AG04450 (cell line): ENCODE results near the gene KIF1C. TPM values are rescaled to one million over a fixed set of nuclear protein-coding genes. Genes with fewer than 3 reads are reported as not detected.
"Not testable (repeated sequence)": the region's sequence is repeated elsewhere in the genome, so short reads cannot be mapped to it uniquely, and the experiment has no call there.

Experiments
- CTCF ChIA-PET: fragments of 300-600, 350-600 bp; formaldehyde crosslinking; extraction: SDS; loops from one replicate; lab custom pipeline; 2022; ENCODE audit warnings: antibody characterized with exemption, inconsistent platforms; lab: Charles Lee
- POLR2A ChIA-PET: fragments of 350-600 bp; formaldehyde crosslinking; extraction: SDS; loops from one replicate; lab custom pipeline; 2021; ENCODE audit warnings: antibody characterized with exemption, inconsistent platforms; lab: Yijun Ruan, JAX
- DNase-seq: peaks from one replicate; pipeline ENCODE4 v3.0.0-alpha.2; 2011; ENCODE audit warnings: low read depth, low spot score
- H3K27ac ChIP-seq: one replicate; pipeline ENCODE4 v1.5.1; 2012; ENCODE audit warnings: low read depth, low read length, control low read depth
- H3K27me3 ChIP-seq: one replicate; pipeline ENCODE4 v1.6.0; 2012; ENCODE audit warnings: low read length; ENCODE audit not compliant: control insufficient read depth, insufficient read depth
- H3K4me3 ChIP-seq: 2 replicates; pipeline ENCODE4 v1.5.1; 2011; ENCODE audit warnings: mild to moderate bottlenecking, low read depth, low read length, control low read depth
- H3K9me3 ChIP-seq: 2 replicates; pipeline ENCODE4 v1.5.1; 2012; ENCODE audit warnings: low read length; ENCODE audit not compliant: control insufficient read depth, insufficient read depth
- polyA plus RNA-seq: library from polyadenylated mRNA; depleted of rRNA; stranded (reverse); fragments of >200 nt; gene quantifications from 2 replicates; pipeline ENCODE4 v1.2.3, GENCODE V29; 2011; rRNA removed
- small RNA-seq: library from RNA; depleted of rRNA; stranded (forward); fragments of <200 nt; gene quantifications from one replicate; pipeline ENCODE3, GENCODE V24; 2012; ENCODE audit warnings: low read depth; ENCODE audit not compliant: insufficient read length
- TF ChIP-seq, protein P1 (sequence below): IDR thresholded peaks from 2 replicates; pipeline ENCODE4 v1.5.1; 2011; ENCODE audit warnings: low read depth, low read length, control low read depth, inconsistent platforms

KIF1C gene
- polyA plus RNA-seq, 1 experiment, result 49.8 TPM

DNA sequence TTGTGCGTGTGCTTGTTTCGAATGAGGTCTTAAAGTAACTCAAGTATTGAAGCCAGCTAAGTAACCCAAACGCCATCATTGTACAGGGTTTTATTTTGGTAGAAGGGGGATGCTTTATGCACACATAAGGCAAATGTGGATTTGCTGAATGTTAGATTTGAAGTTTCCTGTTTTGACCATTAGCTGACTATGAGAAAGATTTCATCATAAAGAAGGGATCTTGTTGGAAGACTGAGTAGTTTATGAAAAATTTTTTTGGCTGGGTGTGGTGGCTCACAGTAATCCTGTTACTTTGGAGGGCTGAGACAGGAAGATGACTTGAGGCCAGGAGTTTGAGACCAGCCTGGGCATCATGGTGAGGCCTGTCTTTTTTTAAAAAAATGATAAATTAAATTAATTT lies 70.5 kb downstream of the KIF1C start:
- DNase-seq, result no peak
- ChIA-PET POLR2A (no interaction called here), CTCF (no interaction called here)
- Histone ChIP-seq H3K27ac (no peak overlapping the region), H3K27me3 (peaks cover 5% of the 10 kb centered on the region), H3K4me3 (no peak overlapping the region), H3K9me3 (no peaks in the 10 kb centered on the region)
- TF ChIP-seq, protein P1, sequence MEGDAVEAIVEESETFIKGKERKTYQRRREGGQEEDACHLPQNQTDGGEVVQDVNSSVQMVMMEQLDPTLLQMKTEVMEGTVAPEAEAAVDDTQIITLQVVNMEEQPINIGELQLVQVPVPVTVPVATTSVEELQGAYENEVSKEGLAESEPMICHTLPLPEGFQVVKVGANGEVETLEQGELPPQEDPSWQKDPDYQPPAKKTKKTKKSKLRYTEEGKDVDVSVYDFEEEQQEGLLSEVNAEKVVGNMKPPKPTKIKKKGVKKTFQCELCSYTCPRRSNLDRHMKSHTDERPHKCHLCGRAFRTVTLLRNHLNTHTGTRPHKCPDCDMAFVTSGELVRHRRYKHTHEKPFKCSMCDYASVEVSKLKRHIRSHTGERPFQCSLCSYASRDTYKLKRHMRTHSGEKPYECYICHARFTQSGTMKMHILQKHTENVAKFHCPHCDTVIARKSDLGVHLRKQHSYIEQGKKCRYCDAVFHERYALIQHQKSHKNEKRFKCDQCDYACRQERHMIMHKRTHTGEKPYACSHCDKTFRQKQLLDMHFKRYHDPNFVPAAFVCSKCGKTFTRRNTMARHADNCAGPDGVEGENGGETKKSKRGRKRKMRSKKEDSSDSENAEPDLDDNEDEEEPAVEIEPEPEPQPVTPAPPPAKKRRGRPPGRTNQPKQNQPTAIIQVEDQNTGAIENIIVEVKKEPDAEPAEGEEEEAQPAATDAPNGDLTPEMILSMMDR, result no peak

DNA sequence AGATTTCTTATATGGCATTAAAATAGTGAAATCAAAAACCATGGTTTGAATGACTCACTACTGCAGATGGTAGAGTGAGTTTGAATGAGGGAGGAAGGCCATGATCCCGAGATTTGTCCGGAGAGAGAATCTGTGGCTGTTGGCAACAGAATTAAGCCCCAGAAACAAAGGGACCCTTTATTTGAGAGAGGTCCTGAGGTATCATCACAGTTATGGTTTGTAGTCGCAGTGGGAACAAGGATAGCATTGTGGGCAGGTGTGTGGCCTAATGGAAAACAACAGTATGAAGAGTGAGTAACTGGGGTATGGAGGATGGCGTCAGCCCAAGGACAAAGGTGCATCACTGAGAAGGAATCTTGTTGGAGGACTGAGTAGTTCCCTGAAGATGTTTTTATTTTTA lies 72.0 kb downstream of the KIF1C start:
- Histone ChIP-seq H3K27ac (no peak overlapping the region), H3K27me3 (peaks cover 5% of the 10 kb centered on the region), H3K9me3 (no peaks in the 10 kb centered on the region), H3K4me3 (no peak overlapping the region)
- no peak for DNase-seq
- TF ChIP-seq, protein P1, result no peak
- ChIA-PET CTCF (no interaction called here), POLR2A (no interaction called here)

DNA sequence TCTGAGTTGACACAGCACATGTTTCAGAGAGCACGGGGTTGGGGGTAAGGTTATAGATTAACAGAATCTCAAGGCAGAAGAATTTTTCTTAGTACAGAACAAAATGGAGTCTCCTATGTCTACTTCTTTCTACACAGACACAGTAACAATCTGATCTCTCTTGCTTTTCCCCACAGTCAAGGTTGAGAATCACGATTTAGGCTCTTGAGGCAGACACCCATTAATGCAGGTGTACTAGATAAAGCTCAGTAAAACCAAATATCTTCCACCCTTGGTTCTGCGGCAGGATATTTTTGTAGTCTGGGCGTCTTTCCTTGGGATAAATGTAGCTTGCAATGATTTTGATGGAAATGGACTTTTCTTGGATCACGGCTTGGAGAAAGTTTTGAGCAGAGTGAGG lies 77.7 kb downstream of the KIF1C start:
- H3K27me3 ChIP-seq, DNase-seq, H3K4me3 ChIP-seq, H3K27ac ChIP-seq, CTCF ChIA-PET, POLR2A ChIA-PET: not testable (repeated sequence)
- H3K9me3 ChIP-seq, result peaks cover 20% of the 10 kb centered on the region

DNA sequence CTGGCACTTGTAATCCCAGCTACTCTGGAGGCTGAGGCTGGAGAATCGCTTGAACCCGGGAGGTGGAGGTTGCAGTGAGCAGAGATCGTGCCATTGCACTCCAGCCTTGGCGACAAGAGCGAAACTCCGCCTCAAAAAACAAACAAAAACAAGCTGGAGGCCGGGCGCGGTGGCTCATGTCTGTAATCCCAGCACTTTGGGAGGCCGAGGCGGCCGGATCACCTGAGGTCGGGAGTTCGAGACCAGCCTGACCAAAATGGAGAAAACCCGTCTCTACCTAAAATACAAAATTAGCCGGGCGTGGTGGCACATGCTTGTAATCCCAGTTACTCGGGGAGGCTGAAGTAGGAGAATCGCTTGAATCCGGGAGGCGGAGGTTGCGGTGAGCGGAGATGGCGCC lies 79.5 kb downstream of the KIF1C start:
- DNase-seq, H3K4me3 ChIP-seq, H3K27ac ChIP-seq, CTCF ChIA-PET, H3K27me3 ChIP-seq, POLR2A ChIA-PET: not testable (repeated sequence)
- peaks cover 26% of the 10 kb centered on the region for H3K9me3 ChIP-seq

DNA sequence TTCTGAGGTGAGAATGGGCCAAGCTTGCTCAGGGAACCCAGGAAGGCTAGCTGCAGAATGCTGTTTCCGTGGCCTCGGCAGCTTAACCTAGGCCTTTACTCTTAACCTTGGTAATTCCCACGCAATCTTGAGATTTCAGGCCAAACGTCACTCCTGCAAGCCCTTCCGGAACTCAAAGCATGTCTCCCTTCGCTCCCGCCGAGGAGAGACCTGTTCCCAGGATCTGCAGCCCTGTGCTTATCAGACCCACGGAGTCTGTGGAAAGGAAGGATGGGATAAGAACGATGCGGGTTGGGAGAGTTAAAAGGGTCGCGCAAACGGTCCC lies 80.0 kb downstream of the KIF1C start:
- CTCF ChIA-PET, result no interaction called here
- POLR2A ChIA-PET, result no interaction called here
- H3K9me3 ChIP-seq, result peaks cover 31% of the 10 kb centered on the region
- TF ChIP-seq, protein P1, result no peak
- H3K27ac ChIP-seq, result peak overlapping the region; percentile 47
- no peaks in the 10 kb centered on the region for H3K27me3 ChIP-seq
- no peak for DNase-seq
- H3K4me3 ChIP-seq, result peak overlapping the region; percentile 72

Small RNAs within 50 kb of the gene (small RNA-seq; reads per million reads assigned to genes)
- gene MIR6864 (not detected), gene MIR6865 (not detected)

Other genes starting within 250 kb of the KIF1C start
- not detected in 2 replicates for gene TM4SF5, start 226.1 kb upstream of the KIF1C start, polyA plus RNA-seq
- gene VMO1, start 211.6 kb upstream of the KIF1C start, polyA plus RNA-seq, result 0.17 TPM in 1 of 2 replicates, not detected in the other
- not detected in 2 replicates for gene GLTPD2, start 209.0 kb upstream of the KIF1C start, polyA plus RNA-seq
- 222 and 245 TPM in 2 replicates for gene PSMB6, start 201.8 kb upstream of the KIF1C start, polyA plus RNA-seq
- gene PLD2, start 190.8 kb upstream of the KIF1C start, polyA plus RNA-seq, result 18.9 and 22.2 TPM in 2 replicates
- gene MINK1, start 164.6 kb upstream of the KIF1C start, polyA plus RNA-seq, result 29.4 and 30.7 TPM in 2 replicates
- 1.0 TPM in 2 replicates for gene C17orf107, start 98.4 kb upstream of the KIF1C start, polyA plus RNA-seq
- 0.07 and 0.19 TPM in 2 replicates for gene CHRNE, start 94.9 kb upstream of the KIF1C start, polyA plus RNA-seq
- not detected in 2 replicates for gene GP1BA, start 65.7 kb upstream of the KIF1C start, polyA plus RNA-seq
- gene SLC25A11, start 57.9 kb upstream of the KIF1C start, polyA plus RNA-seq, result 44.7 and 50.0 TPM in 2 replicates
- 63.1 and 64.3 TPM in 2 replicates for gene RNF167, start 57.7 kb upstream of the KIF1C start, polyA plus RNA-seq
- 1,141 and 1,329 TPM in 2 replicates for gene PFN1, start 49.4 kb upstream of the KIF1C start, polyA plus RNA-seq
- 2.3 and 3.2 TPM in 2 replicates for gene ENO3, start 46.8 kb upstream of the KIF1C start, polyA plus RNA-seq
- 71.0 and 71.1 TPM in 2 replicates for gene SPAG7, start 30.1 kb upstream of the KIF1C start, polyA plus RNA-seq
- 18.0 and 20.0 TPM in 2 replicates for gene CAMTA2, start 10.3 kb upstream of the KIF1C start, polyA plus RNA-seq
- gene INCA1, start 428 bp upstream of the KIF1C start, polyA plus RNA-seq, result 0.29 and 0.56 TPM in 2 replicates
- gene SLC52A1, start 37.5 kb downstream of the KIF1C start, polyA plus RNA-seq, result not detected in 2 replicates
- 2.3 and 3.0 TPM in 2 replicates for gene ZFP3, start 80.5 kb downstream of the KIF1C start, polyA plus RNA-seq
- 4.2 and 4.8 TPM in 2 replicates for gene ZNF232, start 113.9 kb downstream of the KIF1C start, polyA plus RNA-seq
- not detected in 2 replicates for gene USP6, start 118.1 kb downstream of the KIF1C start, polyA plus RNA-seq
- gene ZNF594, start 193.9 kb downstream of the KIF1C start, polyA plus RNA-seq, result 3.6 and 4.5 TPM in 2 replicates
- gene SCIMP, start 236.9 kb downstream of the KIF1C start, polyA plus RNA-seq, result not detected in 2 replicates